K562 (cell line): ENCODE data around the gene CACNA2D2. TPM values are rescaled to one million over a fixed set of nuclear protein-coding genes. Genes with fewer than 3 reads are reported as not detected.

Experiments used
- ATAC-seq: fragments of 200-7000 bp; cut with Tn5 transposase; 3 replicates; pipeline ENCODE4 v1.9.1; 2020; ENCODE audit warnings: moderate library complexity
- BruUV-seq: library from RNA; stranded (reverse); fragments of 400-500 nt; replicated peaks from 2 replicates; lab custom pipeline; 2021; lab: Mats Ljungman, UMichigan
- CTCF ChIA-PET: fragments of 300-600 bp; formaldehyde crosslinking; extraction: SDS; loops from one replicate; lab custom pipeline; 2021; ENCODE audit warnings: low intra/inter-chr PET ratio; lab: Yijun Ruan, JAX
- POLR2A ChIA-PET: fragments of 300-600, 350-650 bp; sonication (Branson Sonifier 250); formaldehyde crosslinking; extraction: SDS; loops from one replicate; lab custom pipeline; 2021; ENCODE audit warnings: antibody characterized with exemption, inconsistent platforms; lab: Yijun Ruan, JAX
- DNase-seq, 4 experiments: peaks; one replicate each; pipeline versions ENCODE4 v3.0.0 to v3.0.0-alpha.2; 2011 to 2018; ENCODE audit warnings: low spot score in 3 of 4, mixed read lengths in 3 of 4; ENCODE audit errors: extremely low read depth in 1 of 4
- FAIRE-seq: peaks from 2 replicates; lab custom pipeline; 2011; peaks lifted over from hg19 to GRCh38; lab: Jason Lieb, UNC
- H2AFZ ChIP-seq: 2 replicates; pipeline ENCODE4 v1.6.0; 2011; ENCODE audit warnings: low read depth, low read length, control low read depth, inconsistent platforms
- H3K27ac ChIP-seq: fragments of 200-600 bp; 3 replicates; pipeline ENCODE4 v1.8.0; 2011; ENCODE audit warnings: low read depth, mild to moderate bottlenecking, control low read depth, inconsistent platforms, low read length, moderate library complexity, mixed read lengths; ENCODE audit errors: extremely low read depth
- H3K27me3 ChIP-seq, 2 experiments: fragments of 300-600 bp in 1 of 2; 2 replicates in 1 of 2; 3 replicates in 1 of 2; pipeline versions ENCODE4 v1.6.0 to v1.8.0; 2011; ENCODE audit warnings: inconsistent platforms in 2 of 2, low read length in 2 of 2, mild to moderate bottlenecking in 1 of 2, mixed read lengths in 1 of 2, moderate library complexity in 1 of 2; ENCODE audit not compliant: control insufficient read depth in 2 of 2, insufficient read depth in 2 of 2
- H3K36me3 ChIP-seq: fragments of 300-600 bp; 3 replicates; pipeline ENCODE4 v1.8.0; 2011; ENCODE audit warnings: mild to moderate bottlenecking, low read length, inconsistent platforms; ENCODE audit not compliant: control insufficient read depth, insufficient read depth
- H3K4me1 ChIP-seq, 2 experiments: fragments of 200-600 bp in 1 of 2; replicated peaks in 1 of 2; 2 replicates in 1 of 2; 3 replicates in 1 of 2; pipeline versions ENCODE4 v1.5.1 to v1.8.0; 2011; ENCODE audit warnings: inconsistent platforms in 2 of 2, low read length in 2 of 2, mild to moderate bottlenecking in 1 of 2, mixed read lengths in 1 of 2, moderate library complexity in 1 of 2; ENCODE audit not compliant: control insufficient read depth in 2 of 2, insufficient read depth in 2 of 2
- H3K4me2 ChIP-seq: 2 replicates; pipeline ENCODE4 v1.6.1; 2011; ENCODE audit warnings: low read length, control low read depth, inconsistent platforms, mixed read lengths; ENCODE audit not compliant: insufficient read depth
- H3K4me3 ChIP-seq: fragments of 200-600 bp; sonication (generic), shearing (Covaris generic); 2 replicates; pipeline ENCODE4 v1.5.1; 2016; ENCODE audit warnings: control low read depth, inconsistent platforms
- H3K79me2 ChIP-seq: fragments of 200-600 bp; 3 replicates; pipeline ENCODE4 v1.8.0; 2011; ENCODE audit warnings: low read length, inconsistent platforms; ENCODE audit not compliant: control insufficient read depth, insufficient read depth
- H3K9ac ChIP-seq, 2 experiments: 2 replicates each; pipeline versions ENCODE4 v1.6.0 to v1.6.1; 2011; ENCODE audit warnings: low read depth in 2 of 2, low read length in 2 of 2, control low read depth in 1 of 2, inconsistent platforms in 1 of 2, mild to moderate bottlenecking in 1 of 2, mixed read lengths in 1 of 2; ENCODE audit not compliant: insufficient read depth in 1 of 2
- H3K9me1 ChIP-seq: one replicate; pipeline ENCODE4 v1.6.0; 2011; ENCODE audit warnings: inconsistent platforms, mild to moderate bottlenecking, low read length, moderate library complexity; ENCODE audit not compliant: control insufficient read depth, insufficient read depth
- H3K9me3 ChIP-seq: replicated peaks from 2 replicates; pipeline ENCODE4 v1.5.1; 2011; ENCODE audit warnings: low read depth, low read length, inconsistent platforms; ENCODE audit not compliant: control insufficient read depth, insufficient read depth
- H4K20me1 ChIP-seq: replicated peaks from 2 replicates; pipeline ENCODE4 v1.6.1; 2011; ENCODE audit warnings: low read length, inconsistent platforms, mixed read lengths; ENCODE audit not compliant: control insufficient read depth, insufficient read depth
- ELK1 ChIP-seq: sonication (generic); formaldehyde crosslinking; IDR thresholded peaks from 2 replicates; pipeline ENCODE4 v1.8.1; 2022; ENCODE audit warnings: missing genetic modification reagents
- GTF2F1 ChIP-seq: IDR thresholded peaks from 2 replicates; pipeline ENCODE4 v1.6.1; 2011; ENCODE audit warnings: low read depth, low read length, improper control_type of control experiment
- MXD1 ChIP-seq: fragments of 250-450 bp; sonication (Bioruptor Pico); IDR thresholded peaks from 2 replicates; pipeline ENCODE4 v1.8.0; 2021; ENCODE audit warnings: borderline replicate concordance, mild to moderate bottlenecking, moderate library complexity; ENCODE audit not compliant: poor library complexity, severe bottlenecking
- SMAD2 ChIP-seq: fragments of 150-350 bp; IDR thresholded peaks from 2 replicates; pipeline ENCODE4 v1.6.1; 2014; ENCODE audit warnings: low read depth, mild to moderate bottlenecking, low read length
- ZBTB11 ChIP-seq, 3 experiments: fragments of 200-800 bp in 1 of 3; fragments of 250-450 bp in 1 of 3; fragments of 450-650 bp in 1 of 3; sonication (Bioruptor Pico) in 1 of 3; sonication (Bioruptor generic) in 1 of 3; formaldehyde crosslinking in 1 of 3; IDR thresholded peaks; 2 replicates each; pipeline versions ENCODE4 v1.6.1 to v1.8.0; 2016 to 2022; ENCODE audit warnings: mild to moderate bottlenecking in 2 of 3, missing genetic modification characterization in 2 of 3, missing compliant biosample characterization in 1 of 3, moderate library complexity in 1 of 3
- ZBTB43 ChIP-seq: sonication (generic); formaldehyde crosslinking; IDR thresholded peaks from 2 replicates; pipeline ENCODE4 v1.8.0; 2023; ENCODE audit warnings: mild to moderate bottlenecking, missing genetic modification reagents
- ZNF41 ChIP-seq: fragments of 250-450 bp; sonication (Bioruptor Pico); conservative IDR thresholded peaks from 2 replicates; pipeline ENCODE4 v1.4.0; 2020; ENCODE audit warnings: mild to moderate bottlenecking
- ZNF586 ChIP-seq: fragments of 450-650 bp; formaldehyde crosslinking; conservative IDR thresholded peaks from 2 replicates; pipeline ENCODE4 v1.4.0; 2020; ENCODE audit warnings: mild to moderate bottlenecking, moderate library complexity
- WGBS: fragments of 100-300 bp; shearing (Covaris generic); methylation state at CpG from one replicate; pipeline ENCODE4 v1.1.6; 2016; ENCODE audit warnings: low coverage, mixed read lengths; ENCODE audit not compliant: insufficient coverage; ENCODE audit errors: missing lambda C conversion rate; 5-methylcytosine and 5-hydroxymethylcytosine counted together
- in situ Hi-C: fragments of 300-500 bp; cut with MboI; formaldehyde crosslinking; loops from 4 replicates; pipeline ENCODE4 v1.15.0; 2018; ENCODE audit warnings: inconsistent platforms, mixed read lengths
- intact Hi-C: fragments of 100-400 bp; cut with micrococcal nuclease; formaldehyde crosslinking; loops from 2 replicates; pipeline ENCODE4 v1.14.2; 2022
- polyA plus RNA-seq, 8 experiments: library from polyadenylated mRNA; depleted of rRNA in 4 of 8; stranded (reverse) in 5 of 8; unstranded in 3 of 8; fragments of >200 nt; fragmentation: Nextera tagmentation in 2 of 8; fragmentation: Illumina TruSeq in 1 of 8; extraction: Ambion mirVana in 2 of 8; extraction: Trizol in 1 of 8; gene quantifications; 2 replicates each; pipeline versions ENCODE4 v1.2.1 to v1.2.3, GENCODE V29; 2011 to 2014; ENCODE audit warnings: inconsistent platforms in 1 of 8, missing spikeins in 1 of 8
- total RNA-seq, 7 experiments: library from RNA; depleted of rRNA in 6 of 7; stranded (reverse); fragments of >200 nt in 6 of 7; fragmentation: Illumina TruSeq in 2 of 7; extraction: Trizol in 2 of 7; gene quantifications; 2 replicates each; pipeline versions ENCODE4 v1.2.1 to v1.2.3, GENCODE V29; 2011 to 2021; ENCODE audit warnings: low replicate concordance in 1 of 7
- TF ChIP-seq, protein P1 (sequence below): IDR thresholded peaks from 2 replicates; pipeline ENCODE4 v1.6.1; 2011; ENCODE audit warnings: borderline replicate concordance, low read depth, mild to moderate bottlenecking, moderate library complexity, low read length; ENCODE audit not compliant: insufficient read depth, poor library complexity, severe bottlenecking

The CACNA2D2 gene
- total and polyA plus RNA-seq, 9 of the 15 experiments (the other 6 are each of a cell fraction or from before 2014, with no cell fraction given) = 0.11 to 0.58 (median 0.36) TPM; not detected in 2

DNA sequence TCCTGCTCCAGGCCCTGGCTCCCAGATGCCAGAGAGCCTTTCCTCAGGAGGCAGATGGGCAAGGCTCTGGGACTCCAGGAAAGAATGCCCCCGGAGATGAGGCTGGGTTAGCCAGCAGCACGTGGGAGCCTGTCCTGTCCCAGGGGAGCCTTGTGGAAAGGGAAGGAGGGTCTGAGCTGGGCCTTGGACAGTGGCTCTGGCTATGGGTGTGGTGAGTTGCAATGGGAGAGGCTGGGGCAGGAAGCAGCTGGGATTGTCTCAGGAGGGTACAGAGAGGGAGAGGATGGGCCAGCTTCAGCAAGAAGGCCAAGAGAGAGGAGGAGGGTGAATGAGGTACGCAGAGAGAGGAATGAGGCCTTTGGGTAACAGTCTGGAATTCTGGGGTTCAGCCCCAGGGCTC lies 17.4 kb upstream of the CACNA2D2 start (continued):
- TF ChIP-seq MXD1 (no peak), ZBTB11 (CRISPR knock-in tag; IDR thresholded peaks at IDR 0.05) (no peak)
- TF ChIP-seq, all 486 proteins: peak for 0

GRCh38 chr3:50519471-50520089 lies 16.1 kb upstream of the CACNA2D2 start:
- Histone ChIP-seq H3K4me2 (no peak overlapping the region), H3K36me3 (no peaks in the 10 kb centered on the region), H3K27me3 (peaks cover 0 to 4% of the 10 kb centered on the region in 2 experiments; a peak in 2 of 5 replicates), H3K4me3 (no peak overlapping the region), H3K79me2 (no peaks in the 10 kb centered on the region), H2AFZ (peak overlapping the region; percentile 44; the same call in 1 of the 2 replicates), H3K9me1 (no peaks in the 10 kb centered on the region), H3K9me3 (no peaks in the 10 kb centered on the region), H4K20me1 (no peaks in the 10 kb centered on the region), H3K4me1 (peaks cover 0 to 14% of the 10 kb centered on the region in 2 experiments; a peak in 3 of 5 replicates), H3K27ac (no peak overlapping the region), H3K9ac (no peak overlapping the region)
- no TSS peak for BruUV-seq
- ChIA-PET POLR2A (no interaction called here), CTCF (interaction anchor here (0.6 to 1.6 kb wide), 4 partner anchors 23 to 250 kb away, joined by 3 to 11 read pairs (median 4); no protein-coding TSS in a partner anchor)
- intact Hi-C loops (loop anchor here (1.0 kb wide), 1 partner anchor 23 kb away; no protein-coding TSS in a partner anchor), in situ Hi-C loops (no loop called here)
- ATAC-seq = peak; percentile 93
- peak; percentile 94 for FAIRE-seq
- DNase-seq = peak; percentile 71 to 80 (median 74)
- 0% methylated on average over 5 of the region's 7 CpGs for WGBS
- TF ChIP-seq ZNF586 (CRISPR knock-in tag) = no peak
- TF ChIP-seq ZNF41 = no peak
- TF ChIP-seq SMAD2 = no peak
- TF ChIP-seq GTF2F1 = no peak
- no peak for TF ChIP-seq ZBTB43
- TF ChIP-seq, protein P1, sequence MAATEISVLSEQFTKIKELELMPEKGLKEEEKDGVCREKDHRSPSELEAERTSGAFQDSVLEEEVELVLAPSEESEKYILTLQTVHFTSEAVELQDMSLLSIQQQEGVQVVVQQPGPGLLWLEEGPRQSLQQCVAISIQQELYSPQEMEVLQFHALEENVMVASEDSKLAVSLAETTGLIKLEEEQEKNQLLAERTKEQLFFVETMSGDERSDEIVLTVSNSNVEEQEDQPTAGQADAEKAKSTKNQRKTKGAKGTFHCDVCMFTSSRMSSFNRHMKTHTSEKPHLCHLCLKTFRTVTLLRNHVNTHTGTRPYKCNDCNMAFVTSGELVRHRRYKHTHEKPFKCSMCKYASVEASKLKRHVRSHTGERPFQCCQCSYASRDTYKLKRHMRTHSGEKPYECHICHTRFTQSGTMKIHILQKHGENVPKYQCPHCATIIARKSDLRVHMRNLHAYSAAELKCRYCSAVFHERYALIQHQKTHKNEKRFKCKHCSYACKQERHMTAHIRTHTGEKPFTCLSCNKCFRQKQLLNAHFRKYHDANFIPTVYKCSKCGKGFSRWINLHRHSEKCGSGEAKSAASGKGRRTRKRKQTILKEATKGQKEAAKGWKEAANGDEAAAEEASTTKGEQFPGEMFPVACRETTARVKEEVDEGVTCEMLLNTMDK = peak; percentile 43
- no peak for TF ChIP-seq ELK1 (CRISPR knock-in tag)
